ENCODE measurements around the gene SIK3. TPM values are rescaled to one million over a fixed set of nuclear protein-coding genes. Genes with fewer than 3 reads are reported as not detected.

The SIK3 gene
- total RNA-seq, 1 donor from 2014 or later, result 24.4 TPM

DNA sequence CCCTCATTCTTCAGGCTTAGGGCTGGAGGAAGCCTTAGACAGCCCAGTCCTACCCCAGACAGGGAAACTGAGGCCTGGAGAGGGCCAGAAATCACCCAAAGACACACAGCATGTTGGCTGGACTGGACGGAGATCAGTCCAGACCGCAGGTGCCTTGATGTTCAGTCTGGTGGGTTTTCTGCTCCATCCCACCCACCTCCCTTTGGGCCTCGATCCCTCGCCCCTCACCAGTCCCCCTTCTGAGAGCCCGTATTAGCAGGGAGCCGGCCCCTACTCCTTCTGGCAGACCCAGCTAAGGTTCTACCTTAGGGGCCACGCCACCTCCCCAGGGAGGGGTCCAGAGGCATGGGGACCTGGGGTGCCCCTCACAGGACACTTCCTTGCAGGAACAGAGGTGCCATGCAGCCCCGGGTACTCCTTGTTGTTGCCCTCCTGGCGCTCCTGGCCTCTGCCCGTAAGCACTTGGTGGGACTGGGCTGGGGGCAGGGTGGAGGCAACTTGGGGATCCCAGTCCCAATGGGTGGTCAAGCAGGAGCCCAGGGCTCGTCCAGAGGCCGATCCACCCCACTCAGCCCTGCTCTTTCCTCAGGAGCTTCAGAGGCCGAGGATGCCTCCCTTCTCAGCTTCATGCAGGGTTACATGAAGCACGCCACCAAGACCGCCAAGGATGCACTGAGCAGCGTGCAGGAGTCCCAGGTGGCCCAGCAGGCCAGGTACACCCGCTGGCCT, 267.9 kb downstream of the SIK3 start:
- H4K20me1 ChIP-seq (ENCODE audit: low read depth), result no peaks in the 10 kb centered on the region
- no peaks in the 10 kb centered on the region for H3K9me3 ChIP-seq (ENCODE audit: low read depth)
- H3K27ac Mint-ChIP-seq, result no peak overlapping the region
- peaks cover 13% of the 10 kb centered on the region for H3K27me3 ChIP-seq
- DNase-seq (ENCODE audit: low spot score), result no peak
- no peaks in the 10 kb centered on the region for H3K79me2 ChIP-seq (ENCODE audit: low read depth)
- H3K4me1 ChIP-seq, result peaks cover 10% of the 10 kb centered on the region
- H3K27ac ChIP-seq, result no peak overlapping the region
- H3F3A ChIP-seq (ENCODE audit: low read depth), result peaks cover 4% of the 10 kb centered on the region
- no peaks in the 10 kb centered on the region for H3K27me3 Mint-ChIP-seq (ENCODE audit: insufficient read depth, low read depth)
- H3K36me3 ChIP-seq, result no peaks in the 10 kb centered on the region
- no peaks in the 10 kb centered on the region for H3K36me3 Mint-ChIP-seq
- H3K9me3 Mint-ChIP-seq, result peaks cover 5% of the 10 kb centered on the region
- no peak overlapping the region for H3K4me3 ChIP-seq
- H3K4me3 Mint-ChIP-seq, result no peak overlapping the region
- peaks cover 15% of the 10 kb centered on the region for H3K4me1 Mint-ChIP-seq
- no peak for TF ChIP-seq CTCF (IDR thresholded peaks at IDR 0.05)
- no peak for TF ChIP-seq EZH2 (IDR thresholded peaks at IDR 0.05)
- no peak for TF ChIP-seq EZH2phosphoT487 (IDR thresholded peaks at IDR 0.05)
- H3K4me2 ChIP-seq, result no peak overlapping the region
- H3K9ac ChIP-seq, result no peak overlapping the region
- H2AFZ ChIP-seq (replicated peaks), result no peak overlapping the region

GRCh38 chr11:116829525-116830183, 268.6 kb downstream of the SIK3 start, which contains the start of gene APOC3:
Gene APOC3 (plus strand): TSS chr11:116829907. CDS start chr11:116830583, 676 bp downstream.
- peaks cover 10% of the 10 kb centered on the region for H3K4me1 Mint-ChIP-seq
- H3K9me3 Mint-ChIP-seq, result peaks cover 5% of the 10 kb centered on the region
- Histone ChIP-seq H3K4me1 (peaks cover 10% of the 10 kb centered on the region), H4K20me1 (ENCODE audit: low read depth) (no peaks in the 10 kb centered on the region), H2AFZ (replicated peaks) (peak within 1 kb of the TSS; percentile 57), H3K27me3 (peaks cover 6% of the 10 kb centered on the region), H3K36me3 (no peaks in the 10 kb centered on the region), H3K9me3 (ENCODE audit: low read depth) (no peaks in the 10 kb centered on the region), H3K79me2 (ENCODE audit: low read depth) (no peaks in the 10 kb centered on the region), H3K9ac (no peak within 1 kb of the TSS), H3K4me2 (no peak within 1 kb of the TSS), H3K27ac (no peak within 1 kb of the TSS), H3K4me3 (no peak within 1 kb of the TSS), H3F3A (ENCODE audit: low read depth) (no peaks in the 10 kb centered on the region)
- H3K27me3 Mint-ChIP-seq (ENCODE audit: insufficient read depth, low read depth), result no peaks in the 10 kb centered on the region
- no peak for DNase-seq (ENCODE audit: low spot score)
- no peak within 1 kb of the TSS for H3K4me3 Mint-ChIP-seq
- H3K36me3 Mint-ChIP-seq, result no peaks in the 10 kb centered on the region
- TF ChIP-seq EZH2phosphoT487 (IDR thresholded peaks at IDR 0.05) (no peak), CTCF (IDR thresholded peaks at IDR 0.05) (no peak), EZH2 (IDR thresholded peaks at IDR 0.05) (no peak)
- no peak within 1 kb of the TSS for H3K27ac Mint-ChIP-seq

DNA sequence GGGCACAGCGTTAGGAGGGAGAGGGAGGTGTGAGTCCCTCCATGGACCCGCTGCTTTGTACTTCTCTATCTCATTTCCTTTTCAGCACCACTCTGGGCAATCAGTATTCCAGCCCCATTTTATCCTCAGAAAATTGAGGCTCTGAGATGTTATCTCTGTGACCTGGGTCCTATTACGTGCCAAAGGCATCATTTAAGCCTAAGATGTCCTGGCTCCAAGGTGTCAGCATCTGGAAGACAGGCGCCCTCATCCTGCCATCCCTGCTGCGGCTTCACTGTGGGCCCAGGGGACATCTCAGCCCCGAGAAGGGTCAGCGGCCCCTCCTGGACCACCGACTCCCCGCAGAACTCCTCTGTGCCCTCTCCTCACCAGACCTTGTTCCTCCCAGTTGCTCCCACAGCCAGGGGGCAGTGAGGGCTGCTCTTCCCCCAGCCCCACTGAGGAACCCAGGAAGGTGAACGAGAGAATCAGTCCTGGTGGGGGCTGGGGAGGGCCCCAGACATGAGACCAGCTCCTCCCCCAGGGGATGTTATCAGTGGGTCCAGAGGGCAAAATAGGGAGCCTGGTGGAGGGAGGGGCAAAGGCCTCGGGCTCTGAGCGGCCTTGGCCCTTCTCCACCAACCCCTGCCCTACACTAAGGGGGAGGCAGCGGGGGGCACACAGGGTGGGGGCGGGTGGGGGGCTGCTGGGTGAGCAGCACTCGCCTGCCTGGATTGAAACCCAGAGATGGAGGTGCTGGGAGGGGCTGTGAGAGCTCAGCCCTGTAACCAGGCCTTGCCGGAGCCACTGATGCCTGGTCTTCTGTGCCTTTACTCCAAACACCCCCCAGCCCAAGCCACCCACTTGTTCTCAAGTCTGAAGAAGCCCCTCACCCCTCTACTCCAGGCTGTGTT, 269.4 kb downstream of the SIK3 start:
- no peaks in the 10 kb centered on the region for H3K9me3 ChIP-seq (ENCODE audit: low read depth)
- no peaks in the 10 kb centered on the region for H3F3A ChIP-seq (ENCODE audit: low read depth)
- no peak overlapping the region for H3K9ac ChIP-seq
- TF ChIP-seq EZH2phosphoT487 (IDR thresholded peaks at IDR 0.05) (no peak), EZH2 (IDR thresholded peaks at IDR 0.05) (no peak), CTCF (IDR thresholded peaks at IDR 0.05) (no peak)
- no peaks in the 10 kb centered on the region for H4K20me1 ChIP-seq (ENCODE audit: low read depth)
- H3K4me1 ChIP-seq, result peaks cover 12% of the 10 kb centered on the region
- no peaks in the 10 kb centered on the region for H3K27me3 Mint-ChIP-seq (ENCODE audit: insufficient read depth, low read depth)
- no peak overlapping the region for H3K27ac ChIP-seq
- H3K36me3 ChIP-seq, result no peaks in the 10 kb centered on the region
- H3K4me1 Mint-ChIP-seq, result peaks cover 9% of the 10 kb centered on the region
- no peak overlapping the region for H3K4me3 Mint-ChIP-seq
- H3K79me2 ChIP-seq (ENCODE audit: low read depth), result no peaks in the 10 kb centered on the region
- H3K36me3 Mint-ChIP-seq, result no peaks in the 10 kb centered on the region
- DNase-seq (ENCODE audit: low spot score), result no peak
- H3K4me3 ChIP-seq, result no peak overlapping the region
- no peak overlapping the region for H3K4me2 ChIP-seq
- H2AFZ ChIP-seq (replicated peaks), result peak overlapping the region; percentile 57
- no peak overlapping the region for H3K27ac Mint-ChIP-seq
- H3K9me3 Mint-ChIP-seq, result peaks cover 5% of the 10 kb centered on the region
- peaks cover 2% of the 10 kb centered on the region for H3K27me3 ChIP-seq

Data from neural progenitor cell (in vitro differentiated cells).